ENCODE measurements around the gene SLC38A7.

DNA sequence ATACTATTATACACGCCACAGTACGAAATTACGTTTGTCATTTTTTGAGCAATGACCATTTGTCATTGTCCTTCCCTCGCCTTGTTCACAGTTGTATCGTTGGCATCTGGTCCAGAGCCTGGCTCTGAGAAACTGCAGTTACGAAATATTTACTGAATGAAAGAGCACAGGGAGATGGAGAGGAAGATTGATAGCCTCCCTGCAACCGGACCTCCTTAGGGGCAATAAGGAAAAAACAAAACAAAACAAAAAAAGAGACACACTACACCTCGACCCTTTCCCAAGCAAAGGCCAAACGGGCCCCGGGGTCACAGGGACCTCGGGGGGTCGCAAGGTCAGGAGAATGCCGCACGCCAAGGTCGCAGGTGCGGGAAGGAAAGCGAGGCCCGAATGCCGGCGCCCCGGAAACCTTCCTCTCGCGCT lies 48.7 kb upstream of the SLC38A7 start:
- TF ChIP-seq EZH2 (IDR thresholded peaks at IDR 0.05) (no peak), POLR2AphosphoS5 (IDR thresholded peaks at IDR 0.05; ENCODE audit: borderline replicate concordance, low read depth, low read length) (no peak), FOXP2 (optimal IDR thresholded peaks at IDR 0.05; ENCODE audit: control extremely low read depth, extremely low read length, insufficient read depth) (no peak)
